Subcutaneous abdominal adipose tissue (tissue), 5 donors: ENCODE results near the gene NECAB2.

ENCODE experiments used
- H3K27ac ChIP-seq: one replicate; pipeline ENCODE4 v1.7.0; 2013; ENCODE audit warnings: low read depth, mild to moderate bottlenecking, inconsistent platforms, low read length, moderate library complexity
- H3K27me3 ChIP-seq, 5 donors: one replicate each; pipeline ENCODE4 v1.7.0; 2013; ENCODE audit warnings: low read length in 5 of 5, inconsistent platforms in 1 of 5; ENCODE audit not compliant: control insufficient read depth in 5 of 5, insufficient read depth in 4 of 5
- H3K36me3 ChIP-seq, 5 donors: one replicate each; pipeline ENCODE4 v1.7.0; 2013; ENCODE audit warnings: low read length in 5 of 5; ENCODE audit not compliant: control insufficient read depth in 5 of 5, insufficient read depth in 5 of 5
- H3K4me1 ChIP-seq, 5 donors: one replicate each; pipeline ENCODE4 v1.7.0; 2013; ENCODE audit warnings: low read length in 5 of 5, mild to moderate bottlenecking in 3 of 5, moderate library complexity in 1 of 5; ENCODE audit not compliant: control insufficient read depth in 5 of 5, insufficient read depth in 5 of 5
- H3K4me3 ChIP-seq, 5 donors: one replicate each; pipeline ENCODE4 v1.7.0; 2013; ENCODE audit warnings: low read length in 5 of 5, low read depth in 1 of 5
- H3K9ac ChIP-seq, 5 donors: one replicate each; pipeline ENCODE4 v1.7.0; 2013; ENCODE audit warnings: low read length in 5 of 5, mild to moderate bottlenecking in 4 of 5, moderate library complexity in 3 of 5
- H3K9me3 ChIP-seq, 5 donors: one replicate each; pipeline ENCODE4 v1.7.0; 2013; ENCODE audit warnings: low read length in 5 of 5; ENCODE audit not compliant: control insufficient read depth in 5 of 5
- donor health status: healthy.
- donor health status: healthy.
- donor health status: healthy.
- donor health status: healthy.
- donor health status: healthy.

The NECAB2 gene

DNA sequence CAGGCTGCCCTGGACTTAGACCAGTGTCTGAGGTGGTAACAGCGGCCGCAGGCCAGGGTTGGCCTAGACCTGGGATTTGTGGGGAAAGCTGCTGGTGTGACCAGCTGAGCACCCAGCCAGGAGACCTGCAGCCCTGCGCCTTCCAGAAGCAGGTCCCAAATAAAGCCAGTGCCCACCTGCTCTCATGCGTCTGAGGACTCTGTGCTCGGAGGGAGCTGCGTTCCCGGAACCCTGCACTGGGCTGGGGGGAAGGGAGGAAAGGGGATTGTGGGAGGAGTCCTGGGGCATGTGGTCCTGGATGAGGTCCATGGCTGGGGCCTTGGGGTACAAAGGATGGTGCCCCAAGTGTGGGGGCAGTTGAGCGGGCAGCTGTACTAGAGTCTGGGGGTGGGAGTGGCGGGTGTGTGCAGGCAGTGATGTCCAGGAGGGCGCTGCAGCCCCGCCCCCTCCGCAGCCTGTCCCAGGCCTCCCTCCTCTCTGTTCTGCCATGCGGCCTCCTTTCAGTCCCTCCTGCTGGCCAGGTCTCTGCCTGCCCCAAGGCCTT lies 1.8 kb upstream of the NECAB2 start:
- Histone ChIP-seq H3K27me3 (peaks cover 0 to 6% (median 0%) of the 10 kb centered on the region in 5 donors), H3K4me1 (no peaks in the 10 kb centered on the region), H3K4me3 (no peak overlapping the region), H3K27ac (no peak overlapping the region), H3K36me3 (peaks cover 0 to 45% (median 36%) of the 10 kb centered on the region in 5 donors), H3K9me3 (no peaks in the 10 kb centered on the region), H3K9ac (no peak overlapping the region)

DNA sequence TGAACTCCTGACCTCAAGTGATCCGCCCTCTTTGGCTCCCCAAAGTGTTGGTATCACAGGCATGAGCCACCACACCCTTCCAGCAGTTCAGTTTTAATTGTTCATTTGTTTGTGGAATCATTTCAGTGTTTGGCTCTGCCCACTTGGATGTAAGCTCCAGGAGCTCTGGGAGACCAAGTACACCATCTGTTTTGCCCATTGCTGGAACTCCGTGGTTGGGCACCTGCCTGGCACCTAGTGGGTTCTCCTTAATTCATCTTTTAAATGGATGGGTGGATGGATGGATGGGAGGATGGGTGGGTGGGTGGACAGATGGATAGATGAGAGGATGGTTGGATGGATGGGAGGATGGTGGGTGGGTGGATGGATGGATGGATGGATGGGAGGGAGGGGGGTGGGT lies 953 bp upstream of the NECAB2 start:
- peaks cover 0 to 37% (median 31%) of the 10 kb centered on the region in 5 donors for H3K36me3 ChIP-seq
- H3K9ac ChIP-seq: no peak overlapping the region
- H3K27ac ChIP-seq: no peak overlapping the region
- H3K4me3 ChIP-seq: no peak overlapping the region
- H3K4me1 ChIP-seq: no peaks in the 10 kb centered on the region
- H3K9me3 ChIP-seq: no peaks in the 10 kb centered on the region
- H3K27me3 ChIP-seq: peaks cover 0 to 6% (median 0%) of the 10 kb centered on the region in 5 donors

DNA sequence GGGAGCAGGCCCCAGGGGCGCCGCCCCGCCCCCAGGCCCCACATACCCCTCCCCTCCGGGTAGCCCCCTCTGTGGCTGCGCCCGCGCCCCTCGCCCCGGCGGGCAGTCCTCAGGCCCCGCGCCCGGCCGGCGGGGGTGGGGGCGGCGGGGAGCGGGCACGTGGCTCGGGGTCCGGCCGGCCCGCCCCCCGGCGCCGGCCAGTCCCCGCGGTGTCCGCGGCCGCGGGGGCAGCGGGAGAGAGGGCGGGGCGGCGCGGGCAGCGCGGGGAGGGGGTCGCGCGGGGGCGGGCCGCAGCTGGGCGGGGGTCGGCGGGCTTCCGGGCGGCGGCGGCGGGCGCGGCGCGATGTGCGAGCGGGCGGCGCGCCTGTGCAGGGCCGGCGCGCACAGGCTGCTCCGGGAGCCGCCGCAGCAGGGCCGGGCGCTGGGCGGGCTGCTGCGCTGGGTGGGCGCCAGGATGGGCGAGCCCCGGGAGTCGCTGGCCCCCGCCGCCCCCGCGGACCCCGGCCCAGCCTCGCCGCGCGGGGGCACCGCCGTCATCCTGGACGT lies 335 bp downstream of the NECAB2 start:
- Histone ChIP-seq H3K4me3 (no peak overlapping the region), H3K27me3 (peaks cover 0 to 6% (median 0%) of the 10 kb centered on the region in 5 donors)

DNA sequence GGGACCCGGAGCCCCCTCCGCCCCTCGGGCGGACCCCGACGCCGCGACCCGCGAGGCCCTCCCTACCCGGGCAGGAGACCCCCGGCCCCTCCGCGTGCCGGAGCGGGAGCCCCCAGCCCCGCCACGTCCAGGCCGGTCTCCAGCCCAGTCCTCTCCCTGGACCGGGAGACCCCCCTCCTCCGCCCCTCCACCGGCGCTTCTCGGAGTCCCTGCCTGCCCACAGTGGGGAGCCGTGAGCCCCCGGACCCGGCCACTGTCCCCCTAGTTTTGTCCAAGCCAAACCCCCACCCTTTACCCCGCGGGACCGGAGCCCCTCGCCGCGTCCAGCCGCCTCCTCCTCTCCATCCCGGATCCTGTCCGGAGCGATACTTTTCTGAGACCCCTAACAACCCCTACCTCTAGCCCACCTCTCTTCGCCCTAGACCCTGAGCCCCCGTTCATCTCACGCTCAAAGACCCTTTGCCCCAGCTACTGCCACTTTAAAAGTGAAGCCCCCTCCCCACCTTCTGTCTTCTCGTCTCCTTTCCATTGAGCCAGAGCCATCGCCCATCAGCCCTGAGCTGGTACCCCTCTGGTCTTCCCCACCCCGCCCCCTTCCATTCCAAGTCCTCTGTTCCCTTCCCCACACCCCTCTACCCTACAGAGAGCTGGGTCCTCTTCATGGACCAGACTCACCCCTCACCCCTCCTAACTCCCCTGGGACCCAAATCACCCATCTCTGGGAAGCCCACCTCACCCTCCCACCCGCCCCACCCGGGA lies 1.0 kb downstream of the NECAB2 start:
- Histone ChIP-seq H3K9me3 (no peaks in the 10 kb centered on the region), H3K4me1 (no peaks in the 10 kb centered on the region), H3K27ac (no peak overlapping the region), H3K9ac (no peak overlapping the region), H3K36me3 (peaks cover 0 to 21% (median 15%) of the 10 kb centered on the region in 5 donors), H3K27me3 (peaks cover 0 to 6% (median 0%) of the 10 kb centered on the region in 5 donors), H3K4me3 (no peak overlapping the region)

More for the DNA sequence above, 335 bp downstream of the NECAB2 start:
- no peaks in the 10 kb centered on the region for H3K9me3 ChIP-seq
- H3K4me1 ChIP-seq: no peaks in the 10 kb centered on the region
- H3K9ac ChIP-seq: no peak overlapping the region
- H3K36me3 ChIP-seq: peaks cover 0 to 26% (median 21%) of the 10 kb centered on the region in 5 donors
- H3K27ac ChIP-seq: no peak overlapping the region

DNA sequence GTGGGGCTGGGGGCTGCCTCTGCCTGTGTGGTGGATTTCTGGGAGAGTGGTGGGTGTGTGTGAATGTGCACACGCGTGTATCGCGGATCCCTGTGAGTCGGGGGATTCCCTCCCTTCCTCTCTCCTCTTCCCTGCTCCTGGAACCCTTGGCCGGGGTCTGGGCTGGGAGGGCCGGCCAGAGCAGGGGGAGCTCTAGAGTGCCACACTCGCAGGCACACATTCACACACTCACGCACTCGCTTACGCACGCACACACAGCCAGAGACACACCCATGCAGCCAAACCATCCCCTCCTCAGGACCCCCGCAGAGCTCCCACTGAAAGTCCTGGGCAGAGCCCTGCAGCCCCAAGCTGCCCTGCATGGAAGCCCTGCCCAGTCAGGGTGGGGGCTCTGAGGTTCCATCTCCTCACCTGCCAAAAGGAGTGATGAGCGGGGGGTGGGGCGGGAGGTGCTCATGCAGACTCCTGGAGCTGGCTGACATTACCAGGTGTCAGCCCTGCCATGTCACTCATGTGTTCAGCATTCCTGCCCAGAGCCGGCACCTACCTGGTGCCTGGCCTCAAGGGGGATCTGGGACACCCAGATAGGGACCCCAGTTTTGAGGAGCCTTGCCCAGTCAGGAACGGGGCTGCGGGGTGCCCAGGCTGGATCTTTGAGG lies 1.9 kb downstream of the NECAB2 start:
- Histone ChIP-seq H3K9me3 (no peaks in the 10 kb centered on the region), H3K4me1 (no peaks in the 10 kb centered on the region), H3K9ac (no peak overlapping the region), H3K27ac (no peak overlapping the region), H3K27me3 (peaks cover 0 to 6% (median 0%) of the 10 kb centered on the region in 5 donors), H3K4me3 (no peak overlapping the region), H3K36me3 (peaks cover 0 to 16% (median 13%) of the 10 kb centered on the region in 5 donors)

DNA sequence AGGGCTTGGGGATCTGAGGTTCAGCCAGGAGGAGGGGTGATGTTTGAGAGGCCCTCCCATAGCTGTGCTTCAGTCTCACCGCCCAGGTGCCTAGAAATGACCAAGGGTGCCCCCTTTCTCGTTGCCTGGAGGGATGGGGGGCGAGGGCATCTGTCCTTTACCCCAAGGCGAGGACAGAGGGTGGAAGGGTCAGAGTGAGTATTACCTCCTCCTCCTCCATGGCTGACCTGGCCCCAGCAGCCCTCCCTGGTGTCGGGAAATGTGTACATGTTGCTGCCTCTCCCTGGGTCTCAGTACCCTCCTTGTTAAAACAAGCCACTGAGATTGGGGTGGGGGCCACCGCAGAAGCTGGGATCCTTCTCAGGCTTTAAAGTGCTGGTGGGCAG lies 2.4 kb downstream of the NECAB2 start:
- Histone ChIP-seq H3K27me3 (peaks cover 0 to 6% (median 0%) of the 10 kb centered on the region in 5 donors), H3K27ac (no peak overlapping the region), H3K36me3 (peaks cover 0 to 11% (median 8%) of the 10 kb centered on the region in 5 donors), H3K4me1 (no peaks in the 10 kb centered on the region), H3K4me3 (no peak overlapping the region), H3K9me3 (no peaks in the 10 kb centered on the region), H3K9ac (no peak overlapping the region)

DNA sequence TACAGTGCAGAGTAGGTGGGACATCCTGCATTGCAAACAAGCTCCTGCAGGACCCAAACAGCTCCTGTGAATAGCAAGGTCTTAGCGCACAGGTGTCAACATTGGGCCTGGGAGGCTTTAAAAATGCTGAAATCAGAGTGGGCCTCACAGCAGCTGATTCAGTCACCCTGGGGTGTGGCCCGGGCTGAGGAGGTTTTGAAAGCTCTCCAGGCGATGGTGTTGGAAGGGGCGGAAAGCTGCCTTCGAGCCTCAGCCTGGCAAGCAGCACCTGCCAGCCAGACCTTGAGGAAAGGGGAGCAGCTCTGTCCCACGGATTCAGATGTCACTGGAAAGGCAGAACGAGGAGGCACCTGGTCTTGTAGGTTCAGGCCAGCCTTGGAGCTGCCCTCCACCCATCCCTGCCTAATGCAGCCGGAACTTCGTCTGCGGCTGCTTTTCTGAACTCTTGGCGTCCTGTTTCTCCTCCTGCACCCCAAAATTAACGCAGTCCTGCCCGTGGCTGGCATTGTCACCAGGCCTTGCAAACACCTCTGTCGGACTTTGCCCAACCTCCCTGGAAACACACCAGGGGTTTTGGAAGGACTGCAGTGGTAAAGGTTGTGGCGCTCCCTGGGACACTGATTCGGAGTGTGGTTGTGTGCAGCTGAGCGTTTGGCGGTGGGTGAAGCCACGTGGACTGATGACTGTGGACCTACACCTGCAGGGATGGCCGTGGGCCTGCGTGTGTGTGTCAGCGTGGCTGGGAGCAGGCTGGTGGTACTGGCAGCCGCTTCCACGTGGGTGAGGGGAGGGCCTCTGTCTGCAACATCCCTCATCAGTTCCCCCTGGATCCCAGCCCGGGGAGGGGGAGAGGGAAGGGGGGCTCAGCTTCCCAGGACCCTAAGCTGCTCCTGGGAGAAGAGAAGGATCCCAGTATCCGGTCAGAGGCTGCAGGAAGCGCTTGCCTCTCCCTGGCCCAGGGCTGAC lies 3.4 kb downstream of the NECAB2 start:
- Histone ChIP-seq H3K4me1 (no peaks in the 10 kb centered on the region), H3K9ac (no peak overlapping the region), H3K27ac (no peak overlapping the region), H3K9me3 (no peaks in the 10 kb centered on the region), H3K4me3 (no peak overlapping the region), H3K27me3 (peaks cover 0 to 6% (median 0%) of the 10 kb centered on the region in 5 donors), H3K36me3 (peaks cover 0 to under 1% (median 0%) of the 10 kb centered on the region in 5 donors)

DNA sequence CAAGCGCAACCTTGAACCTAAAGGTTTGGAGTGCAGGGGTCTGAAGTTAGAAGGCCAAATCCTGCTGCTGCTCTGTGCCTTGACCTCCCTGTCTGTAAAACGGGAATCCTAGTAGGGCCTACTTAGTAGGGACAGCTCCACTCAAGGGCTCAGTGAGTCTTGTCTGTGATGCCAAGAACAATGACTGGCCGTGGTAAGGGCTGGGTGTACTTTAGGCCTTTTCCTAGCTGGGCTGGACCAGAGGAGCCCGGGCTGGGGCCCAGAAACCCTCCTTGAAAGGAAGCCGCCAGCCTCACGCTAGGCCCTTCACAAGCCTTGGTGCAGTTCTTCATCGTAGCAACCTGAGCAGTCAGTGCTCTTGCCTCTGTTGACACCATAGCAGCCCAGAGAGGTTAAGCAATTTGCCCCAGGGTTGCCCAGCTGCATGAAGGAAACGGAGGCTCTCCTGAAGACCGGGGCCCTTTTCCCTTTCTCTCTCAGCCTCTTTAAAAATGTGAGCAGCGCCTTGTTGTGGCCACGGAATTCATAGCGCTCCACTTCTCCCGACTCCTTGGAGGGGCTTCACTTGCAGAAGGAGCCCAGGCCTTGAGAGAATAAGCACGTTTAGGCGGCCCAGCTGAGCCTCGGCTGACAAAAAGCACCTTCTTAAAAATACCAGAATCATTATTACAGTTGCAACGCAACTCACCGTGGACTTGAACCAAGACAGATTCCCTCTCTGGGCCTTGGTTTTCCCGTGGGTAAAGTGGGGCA lies 4.4 kb downstream of the NECAB2 start:
- H3K9ac ChIP-seq: no peak overlapping the region
- H3K4me1 ChIP-seq: no peaks in the 10 kb centered on the region
- H3K36me3 ChIP-seq: no peaks in the 10 kb centered on the region
- no peaks in the 10 kb centered on the region for H3K9me3 ChIP-seq
- H3K27me3 ChIP-seq: peaks cover 0 to 6% (median 0%) of the 10 kb centered on the region in 5 donors
- no peak overlapping the region for H3K4me3 ChIP-seq
- no peak overlapping the region for H3K27ac ChIP-seq

DNA sequence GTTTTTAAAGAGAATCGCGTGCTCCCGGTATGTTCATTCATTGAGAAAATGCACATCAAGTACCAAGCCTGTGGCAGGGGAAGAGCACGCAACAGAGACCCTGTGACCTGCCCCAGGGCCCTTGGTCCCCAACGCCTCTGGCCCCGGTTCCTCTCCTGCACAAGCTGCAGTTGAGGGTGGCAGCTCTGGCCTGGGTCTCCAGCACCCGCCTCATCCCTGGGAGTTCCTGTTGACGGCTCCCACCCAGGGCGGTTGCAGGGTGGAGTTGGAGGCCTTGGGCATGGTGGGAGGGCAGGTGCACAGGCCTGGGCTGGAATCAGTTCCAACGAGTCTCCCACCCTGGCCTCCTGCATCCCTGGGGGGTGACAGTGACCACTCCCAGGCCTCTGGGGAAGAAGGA lies 5.0 kb downstream of the NECAB2 start:
- H3K36me3 ChIP-seq: no peaks in the 10 kb centered on the region
- no peak overlapping the region for H3K9ac ChIP-seq
- H3K27me3 ChIP-seq: peaks cover 0 to 6% (median 0%) of the 10 kb centered on the region in 5 donors
- H3K27ac ChIP-seq: no peak overlapping the region
- H3K4me3 ChIP-seq: no peak overlapping the region
- H3K4me1 ChIP-seq: no peaks in the 10 kb centered on the region
- H3K9me3 ChIP-seq: peaks cover 0 to 5% (median 3%) of the 10 kb centered on the region in 5 donors
